ENCODE results near the gene NLRC4.
A peak's percentile ranks its signal among the peaks of the same experiment; 100 is the strongest.
"Not testable (repeated sequence)": the region's sequence is repeated elsewhere in the genome, so short reads cannot be mapped to it uniquely, and the experiment has no call there.

NLRC4 gene

GRCh38 chr2:32264422-32265105 lies at the start of gene NLRC4:
TSS of gene NLRC4 (minus strand) at chr2:32264886. CDS start at chr2:32256775, 8,111 bp downstream.
- DNase-seq = no peak

DNA sequence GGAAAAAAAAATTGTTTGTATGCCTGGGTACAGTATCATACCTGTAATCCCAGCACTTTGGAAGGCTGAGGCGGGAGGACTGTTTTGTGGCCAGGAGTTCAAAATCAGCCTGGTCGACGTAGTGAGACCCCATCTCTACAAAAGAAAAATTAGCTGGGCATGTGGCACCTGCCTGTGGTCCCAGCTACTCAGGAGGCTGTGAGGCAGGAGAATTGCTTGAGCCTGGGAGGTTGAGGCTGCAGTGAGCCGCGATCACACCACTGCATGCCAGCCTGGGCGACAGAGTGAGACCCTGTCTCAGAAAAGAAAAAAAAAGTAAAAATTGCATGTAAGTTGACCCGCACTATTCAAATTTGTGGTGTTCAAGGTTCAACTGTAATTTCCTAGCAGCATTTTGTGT lies 45.9 kb upstream of the NLRC4 start:
- no peak for DNase-seq

DNA sequence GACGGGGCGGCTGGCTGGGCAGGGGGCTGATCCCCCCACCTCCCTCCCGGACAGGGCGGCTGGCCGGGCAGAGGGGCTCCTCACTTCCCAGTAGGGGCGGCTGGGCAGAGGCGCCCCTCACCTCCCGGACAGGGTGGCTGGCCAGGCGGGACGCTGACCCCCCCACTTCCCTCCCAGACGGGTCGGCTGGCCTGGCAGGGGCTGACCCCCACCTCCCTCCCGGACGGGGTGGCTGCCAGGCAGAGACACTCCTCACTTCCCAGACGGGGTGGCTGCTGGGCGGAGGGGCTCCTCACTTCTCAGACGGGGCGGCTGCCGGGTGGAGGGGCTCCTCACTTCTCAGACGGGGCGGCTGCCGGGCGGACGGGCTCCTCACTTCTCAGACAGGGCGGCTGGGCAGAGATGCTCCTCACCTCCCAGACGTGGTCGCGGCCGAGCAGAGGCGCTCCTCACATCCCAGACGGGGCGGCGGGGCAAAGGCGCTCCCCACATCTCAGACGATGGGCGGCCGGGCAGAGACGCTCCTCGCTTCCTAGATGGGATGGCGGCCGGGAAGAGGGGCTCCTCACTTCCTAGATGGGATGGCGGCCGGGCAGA lies 29.4 kb upstream of the NLRC4 start:
- DNase-seq = not testable (repeated sequence)

DNA sequence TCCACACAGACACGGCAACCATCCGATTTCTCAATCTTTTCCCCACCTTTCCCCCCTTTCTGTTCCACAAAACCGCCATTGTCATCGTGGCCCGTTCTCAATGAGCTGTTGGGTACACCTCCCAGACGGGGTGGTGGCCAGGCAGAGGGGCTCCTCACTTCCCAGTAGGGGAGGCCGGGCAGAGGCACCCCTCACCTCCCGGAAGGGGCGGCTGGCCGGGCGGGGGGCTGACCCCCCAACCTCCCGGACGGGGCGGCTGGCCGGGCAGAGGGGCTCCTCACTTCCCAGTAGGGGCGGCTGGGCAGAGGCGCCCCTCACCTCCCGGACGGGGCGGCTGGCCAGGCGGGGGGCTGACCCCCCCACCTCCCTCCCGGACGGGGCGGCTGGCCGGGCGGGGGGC lies 28.8 kb upstream of the NLRC4 start:
- DNase-seq = not testable (repeated sequence)

- no peak for DNase-seq
These were observed 27.1 kb upstream of the NLRC4 start for GRCh38 chr2:32291746-32292145.

DNA sequence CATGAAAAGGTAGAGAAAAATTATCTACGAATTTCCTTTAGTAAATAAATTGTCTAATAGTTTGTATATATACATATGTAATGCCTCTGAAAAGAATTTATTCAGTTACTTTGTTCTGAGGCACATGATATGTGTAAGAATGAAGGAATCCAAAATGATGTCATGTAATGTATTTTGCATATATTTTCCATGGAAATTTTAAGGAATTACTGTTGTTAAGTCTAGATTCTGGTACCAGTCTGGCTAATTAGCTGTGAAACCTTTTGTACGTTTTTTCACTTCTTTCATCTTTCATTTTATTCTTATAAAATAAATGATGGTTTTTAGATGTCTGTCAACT lies 25.3 kb upstream of the NLRC4 start:
- DNase-seq = no peak

DNA sequence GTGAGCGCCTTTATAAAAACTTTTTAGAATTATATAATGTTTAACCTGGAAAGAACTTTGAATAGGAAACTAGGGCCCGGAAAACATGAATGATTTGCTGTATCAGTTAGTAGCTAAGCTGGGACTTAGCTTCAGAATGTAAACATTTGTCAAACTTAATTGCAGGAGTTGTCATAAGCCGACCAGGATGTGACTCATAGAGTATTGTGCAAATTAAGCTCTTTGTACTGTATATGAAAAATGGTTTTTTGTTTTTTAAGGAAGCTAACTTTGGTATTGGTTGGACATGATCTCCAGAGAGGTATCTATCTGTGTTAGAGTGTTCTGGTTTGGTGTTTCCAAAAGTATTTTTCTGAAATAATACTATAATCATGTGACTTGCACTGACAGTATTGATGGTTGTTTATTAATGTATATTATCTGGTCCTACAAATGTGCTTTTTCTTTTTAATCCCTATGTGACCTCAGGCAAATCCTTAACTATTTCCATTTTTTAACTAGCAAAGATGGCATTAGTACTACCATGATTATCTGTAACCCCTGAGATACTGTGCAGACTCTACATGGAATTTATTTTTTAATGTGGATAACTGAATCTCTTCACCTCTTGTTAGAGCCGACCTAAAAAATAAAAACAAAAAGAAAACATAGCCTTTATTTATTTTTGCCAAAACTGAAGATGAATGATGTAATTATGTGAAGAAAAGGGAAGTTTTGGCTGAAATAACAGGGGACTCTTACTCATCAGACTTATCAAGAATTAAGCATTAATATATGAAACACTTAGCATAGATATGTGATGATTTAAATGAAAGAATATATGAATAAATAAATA lies 24.7 kb upstream of the NLRC4 start:
- no peak for DNase-seq

DNA sequence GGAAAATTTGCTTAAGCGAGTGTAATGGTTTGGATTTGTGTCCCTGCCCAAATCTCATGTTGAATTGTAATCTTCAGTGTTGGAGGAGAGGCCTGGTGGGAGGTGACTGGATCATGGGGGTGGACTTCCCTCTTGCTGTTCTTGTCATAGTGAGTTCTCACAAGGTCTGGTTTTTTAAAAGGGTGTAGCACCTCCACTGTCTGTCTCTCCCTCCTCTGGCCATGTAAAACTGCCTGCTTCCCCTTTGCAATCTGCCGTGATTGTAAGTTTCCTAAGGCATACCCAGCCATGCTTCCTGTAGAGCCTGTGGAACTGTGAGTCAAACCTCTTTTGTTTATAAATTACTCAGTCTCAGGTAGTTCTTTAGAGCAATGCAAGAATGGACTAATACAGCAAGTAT lies 19.6 kb upstream of the NLRC4 start:
- no peak for DNase-seq

DNA sequence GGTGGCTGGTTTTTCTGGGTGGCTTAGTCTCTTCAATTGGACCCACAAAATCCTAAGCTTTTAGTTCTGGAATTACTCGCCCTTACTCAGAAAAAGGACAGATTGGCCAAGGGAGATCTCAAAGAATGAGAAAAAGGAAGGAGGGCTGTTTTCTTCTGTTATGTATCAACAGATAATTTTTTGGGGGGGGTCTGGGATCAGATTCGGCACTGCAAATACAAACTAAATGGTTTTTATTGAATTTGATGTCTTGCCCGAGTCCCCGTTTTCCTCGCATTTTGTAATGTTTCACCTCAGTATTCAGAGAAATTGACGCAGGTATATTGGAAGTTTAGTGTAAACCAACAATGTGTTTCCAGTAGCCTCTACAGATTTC lies 13.8 kb upstream of the NLRC4 start:
- DNase-seq = no peak

- DNase-seq = peak; percentile 83
These were observed 13.2 kb upstream of the NLRC4 start, which contains the start of gene YIPF4 for GRCh38 chr2:32277674-32278477. TSS of gene YIPF4 (plus strand) at chr2:32277904. CDS start at chr2:32278156, 252 bp downstream.

- DNase-seq = no peak
These were observed 12.6 kb upstream of the NLRC4 start for GRCh38 chr2:32277363-32277673.

DNA sequence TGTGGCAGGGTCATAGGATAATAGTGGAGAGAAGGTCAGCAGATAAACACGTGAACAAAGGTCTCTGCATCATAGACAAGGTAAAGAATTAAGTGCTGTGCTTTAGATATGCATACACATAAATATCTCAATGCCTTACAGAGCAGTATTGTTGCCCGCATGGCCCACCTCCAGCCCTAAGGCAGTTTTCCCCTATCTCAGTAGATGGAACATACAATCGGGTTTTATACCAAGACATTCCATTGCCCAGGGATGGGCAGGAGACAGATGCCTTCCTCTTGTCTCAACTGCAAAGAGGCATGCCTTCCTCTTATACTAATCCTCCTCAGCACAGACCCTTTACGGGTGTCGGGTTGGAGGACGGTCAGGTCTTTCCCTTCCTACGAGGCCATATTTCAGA lies 11.1 kb upstream of the NLRC4 start:
- not testable (repeated sequence) for DNase-seq

- no peak for DNase-seq
These were observed 9.6 kb upstream of the NLRC4 start for GRCh38 chr2:32274289-32274688.

DNA sequence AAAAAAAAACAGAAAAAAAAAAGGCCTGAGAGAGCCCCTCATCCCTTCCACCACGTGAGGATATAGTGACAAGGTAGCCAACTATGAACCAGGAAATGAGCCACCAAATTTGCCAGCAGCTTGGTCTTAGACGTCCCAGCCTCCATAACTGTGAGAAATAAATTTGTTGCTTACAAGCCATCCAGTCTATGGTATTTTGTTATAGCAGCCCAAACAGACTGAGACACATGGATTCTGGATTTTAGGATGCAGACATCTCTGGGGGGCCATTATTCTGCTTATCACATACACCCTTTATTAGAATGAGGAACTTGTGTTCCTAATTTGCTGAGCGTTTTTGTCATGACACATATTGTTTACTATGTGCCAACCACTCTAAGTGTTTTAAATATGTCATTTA lies 7.6 kb upstream of the NLRC4 start:
- no peak for DNase-seq

DNA sequence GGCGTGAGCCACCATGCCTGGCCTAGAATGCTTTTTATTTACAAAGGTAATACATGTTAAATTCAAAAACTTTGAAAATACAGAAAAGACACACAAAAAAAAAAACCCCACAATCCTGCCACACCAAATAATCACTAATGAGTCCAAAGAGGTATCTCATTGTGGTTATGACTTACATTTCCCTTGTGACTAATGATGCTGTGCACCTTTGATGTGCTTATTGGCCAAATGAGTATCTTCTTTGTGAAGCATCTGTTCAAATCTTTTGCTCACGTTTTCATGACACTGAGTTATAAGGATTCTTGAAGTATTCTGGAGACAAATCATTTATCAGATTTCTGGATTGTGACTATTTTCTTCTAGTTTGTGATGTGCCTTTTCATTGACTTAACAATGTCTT lies 6.4 kb upstream of the NLRC4 start:
- DNase-seq = no peak

DNA sequence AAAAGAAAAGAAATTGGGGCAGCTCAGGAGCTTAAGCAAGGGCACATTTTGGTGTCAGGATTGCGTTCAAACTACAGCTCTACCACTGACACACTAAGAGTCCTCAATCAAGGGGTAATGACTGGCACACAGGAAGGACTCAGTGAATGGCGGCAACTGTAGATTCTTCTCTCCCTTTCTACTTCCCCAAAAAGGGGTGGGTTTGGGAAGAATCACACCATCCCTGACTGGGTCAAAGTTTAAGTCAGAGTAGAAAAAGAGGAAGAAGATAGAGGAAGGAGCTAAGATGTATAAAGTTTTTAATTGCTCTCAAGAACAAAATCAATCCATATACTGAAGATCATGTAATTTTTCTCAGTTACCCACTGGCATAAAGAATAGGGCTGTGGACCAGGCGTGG lies 2.6 kb downstream of the NLRC4 start:
- DNase-seq = no peak

GRCh38 chr2:32260376-32260775 lies 4.3 kb downstream of the NLRC4 start:
- DNase-seq = no peak

GRCh38 chr2:32258242-32258641 lies 6.4 kb downstream of the NLRC4 start:
- DNase-seq = no peak

GRCh38 chr2:32250290-32250689 lies 14.4 kb downstream of the NLRC4 start:
- no peak for DNase-seq

- no peak for DNase-seq
These were observed 14.9 kb downstream of the NLRC4 start for GRCh38 chr2:32249731-32250236.

GRCh38 chr2:32248299-32248698 lies 16.4 kb downstream of the NLRC4 start:
- no peak for DNase-seq

DNA sequence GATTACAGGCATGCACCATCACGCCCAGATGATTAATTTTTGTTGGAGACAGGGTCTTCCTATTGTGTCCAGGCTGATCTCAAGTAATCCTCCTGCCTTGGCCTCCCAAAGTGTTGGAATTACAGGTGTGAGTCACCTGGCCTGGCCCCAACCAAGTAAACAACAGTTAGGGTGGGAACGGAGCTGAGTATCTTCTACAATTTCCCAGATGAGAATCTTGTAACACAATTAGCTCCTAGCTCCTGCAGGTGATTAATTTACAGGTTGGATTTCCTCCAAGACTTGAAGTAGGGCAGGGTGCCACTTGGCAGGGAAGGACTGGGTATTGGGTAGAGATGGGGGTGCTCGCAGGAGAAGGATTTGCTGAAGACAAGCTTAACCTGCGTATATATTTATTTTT lies 17.8 kb downstream of the NLRC4 start:
- DNase-seq = peak; percentile 48

DNA sequence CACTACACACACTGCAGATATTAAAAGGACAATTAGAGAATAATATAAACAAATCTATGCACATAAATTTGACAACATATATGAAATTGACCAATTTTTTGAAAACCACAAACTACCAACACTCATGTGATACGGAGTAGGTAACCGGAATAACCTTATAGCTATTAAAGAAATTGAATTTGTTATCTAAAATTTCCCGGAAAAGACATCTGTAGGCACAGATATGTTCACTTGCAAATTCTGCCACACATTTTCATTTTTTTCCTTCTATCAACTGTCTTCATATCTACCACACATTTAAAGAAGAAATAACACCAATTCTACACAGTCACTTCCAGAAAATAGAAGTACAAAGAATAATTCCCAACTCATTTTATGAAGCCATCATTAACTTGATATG lies 22.4 kb downstream of the NLRC4 start:
- no peak for DNase-seq
